ENCODE results near the gene SUCLG2.
"Not testable (repeated sequence)": the region's sequence is repeated elsewhere in the genome, so short reads cannot be mapped to it uniquely, and the experiment has no call there.

SUCLG2 gene

GRCh38 chr3:67605377-67605776 is 49.0 kb downstream of the SUCLG2 start:
- peak; percentile 60 for DNase-seq

- DNase-seq: no peak
Measured at GRCh38 chr3:67602816-67603215, 51.6 kb downstream of the SUCLG2 start.

- no peak for DNase-seq
Measured at GRCh38 chr3:67601919-67602608, 52.3 kb downstream of the SUCLG2 start.

- no peak for DNase-seq
Measured at GRCh38 chr3:67601385-67601784, 53.0 kb downstream of the SUCLG2 start.

- DNase-seq: no peak
Measured at GRCh38 chr3:67599821-67600220, 54.6 kb downstream of the SUCLG2 start.

GRCh38 chr3:67598814-67599556 is 55.4 kb downstream of the SUCLG2 start:
- no peak for DNase-seq

- DNase-seq: no peak
Measured at GRCh38 chr3:67595424-67595823, 59.0 kb downstream of the SUCLG2 start.

GRCh38 chr3:67593761-67594234 is 60.6 kb downstream of the SUCLG2 start:
- peak; percentile 59 for DNase-seq

GRCh38 chr3:67592057-67592456 is 62.4 kb downstream of the SUCLG2 start:
- no peak for DNase-seq

GRCh38 chr3:67587811-67588210 is 66.6 kb downstream of the SUCLG2 start:
- no peak for DNase-seq

GRCh38 chr3:67587301-67587700 is 67.1 kb downstream of the SUCLG2 start:
- no peak for DNase-seq

GRCh38 chr3:67584608-67585007 is 69.8 kb downstream of the SUCLG2 start:
- DNase-seq: not testable (repeated sequence)

GRCh38 chr3:67580430-67581000 is 73.9 kb downstream of the SUCLG2 start:
- no peak for DNase-seq

- peak; percentile 72 for DNase-seq
Measured at GRCh38 chr3:67578416-67578815, 76.0 kb downstream of the SUCLG2 start.

GRCh38 chr3:67576441-67576840 is 78.0 kb downstream of the SUCLG2 start:
- DNase-seq: no peak

GRCh38 chr3:67569324-67569723 is 85.1 kb downstream of the SUCLG2 start:
- DNase-seq: no peak

GRCh38 chr3:67567893-67568292 is 86.5 kb downstream of the SUCLG2 start:
- DNase-seq: no peak

GRCh38 chr3:67564973-67565372 is 89.4 kb downstream of the SUCLG2 start:
- DNase-seq: no peak

- no peak for DNase-seq
Measured at GRCh38 chr3:67564008-67564407, 90.4 kb downstream of the SUCLG2 start.

GRCh38 chr3:67561667-67562394 is 92.6 kb downstream of the SUCLG2 start:
- DNase-seq: no peak

- DNase-seq: no peak
Measured at GRCh38 chr3:67561266-67561665, 93.1 kb downstream of the SUCLG2 start.

- no peak for DNase-seq
Measured at GRCh38 chr3:67559029-67559605, 95.3 kb downstream of the SUCLG2 start.

GRCh38 chr3:67558426-67558825 is 96.0 kb downstream of the SUCLG2 start:
- DNase-seq: no peak
